Hypothalamus (tissue), 51 donors: Measurements from ENCODE around the gene DUSP6.
A peak's percentile ranks its signal among the peaks of the same experiment; 100 is the strongest.
"Not testable (repeated sequence)": the region's sequence is repeated elsewhere in the genome, so short reads cannot be mapped to it uniquely, and the experiment has no call there.

Experiments used
- DNase-seq, 51 donors: peaks; one replicate each; lab custom pipeline; 2025; lab: John Stamatoyannopoulos, UW

DUSP6 gene

DNA sequence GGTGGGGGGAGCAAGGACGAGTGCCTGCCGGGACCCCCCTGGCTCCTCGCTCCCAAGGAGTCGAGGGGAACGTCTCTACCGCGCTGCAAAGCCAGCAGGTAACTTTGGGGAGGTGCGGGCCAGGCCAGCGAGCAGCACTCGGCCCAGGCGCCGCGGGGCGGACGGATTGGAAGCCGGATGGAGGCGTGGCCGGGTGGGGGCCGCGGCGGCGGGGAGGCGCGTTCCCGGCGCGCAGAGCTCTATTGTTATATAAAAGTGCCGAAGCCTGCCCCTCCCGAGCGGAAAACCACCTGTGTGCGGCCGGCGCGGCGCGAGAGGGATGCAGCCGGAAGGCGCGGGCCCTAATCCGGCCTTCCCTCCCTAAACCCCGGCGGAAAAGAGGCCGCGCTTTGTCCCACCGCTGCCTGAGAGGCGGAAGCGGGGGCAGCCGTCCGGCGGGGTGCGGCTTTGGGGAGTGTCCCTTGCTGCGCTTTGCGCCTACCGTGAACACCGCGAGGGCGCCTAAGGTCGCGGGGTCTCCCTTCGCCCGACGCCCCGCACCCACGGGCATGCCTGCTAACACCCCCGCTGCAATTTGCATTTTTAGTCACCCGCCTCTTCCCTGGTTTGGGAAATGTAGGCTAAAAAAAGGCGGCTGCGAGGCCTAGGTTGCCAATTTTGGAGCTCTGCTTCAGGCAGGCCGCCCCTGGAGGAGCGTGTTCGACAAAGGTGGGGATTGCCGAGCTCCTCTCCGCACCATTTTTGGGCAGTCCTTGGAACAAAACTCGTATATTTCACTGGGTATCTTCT lies 1.7 kb upstream of the DUSP6 start:
- DNase-seq: peak in 29 of 51 donors; percentile 31 to 82 (median 55)

DNA sequence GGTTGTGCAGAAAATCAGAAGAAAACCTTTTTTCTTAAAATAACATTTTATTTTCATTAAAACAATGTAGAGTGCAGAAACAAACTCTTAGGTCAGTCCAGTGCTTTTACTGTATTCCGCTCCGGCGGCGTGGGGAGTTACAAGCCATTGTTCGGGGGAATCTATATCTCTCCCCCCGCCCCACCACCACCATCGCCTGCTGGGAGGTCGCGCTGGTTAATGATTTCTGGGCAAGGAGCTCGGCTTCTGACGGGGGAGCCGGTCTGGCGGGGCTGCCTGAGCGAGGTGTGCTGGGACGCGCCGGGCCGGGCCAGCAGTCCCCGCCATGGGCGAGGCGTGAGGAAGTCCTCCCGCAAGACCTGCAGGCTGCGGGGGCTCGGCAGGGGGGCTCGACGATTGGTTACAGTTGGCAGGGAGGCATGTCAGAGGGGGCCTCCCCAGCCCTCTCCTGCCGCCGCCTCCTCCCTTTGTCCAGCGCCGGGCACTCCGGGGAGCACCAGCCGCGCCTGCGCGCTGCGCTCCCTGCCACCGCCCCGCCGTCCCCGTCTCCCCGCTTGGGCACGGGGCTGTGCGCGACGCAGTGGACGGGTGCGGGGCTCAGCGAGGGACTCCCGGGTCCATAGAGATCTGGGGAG lies 1.0 kb upstream of the DUSP6 start:
- DNase-seq: peak in 41 of 51 donors; percentile 35 to 84 (median 57)

DNA sequence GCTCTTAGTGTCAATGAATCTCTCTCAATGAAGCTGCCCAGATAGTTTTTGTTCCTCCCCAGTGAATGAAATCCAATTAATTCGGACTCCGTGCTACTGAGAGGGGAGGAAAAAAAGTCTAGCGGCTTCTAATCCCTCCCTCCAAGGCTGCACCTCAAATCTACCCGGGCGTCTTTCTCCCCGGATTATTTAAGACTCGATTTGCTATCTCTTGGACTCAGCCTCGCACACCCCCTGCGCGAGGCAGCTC lies 134 bp downstream of the DUSP6 start:
- peak in 1 of 51 donors; percentile 79 for DNase-seq

DNA sequence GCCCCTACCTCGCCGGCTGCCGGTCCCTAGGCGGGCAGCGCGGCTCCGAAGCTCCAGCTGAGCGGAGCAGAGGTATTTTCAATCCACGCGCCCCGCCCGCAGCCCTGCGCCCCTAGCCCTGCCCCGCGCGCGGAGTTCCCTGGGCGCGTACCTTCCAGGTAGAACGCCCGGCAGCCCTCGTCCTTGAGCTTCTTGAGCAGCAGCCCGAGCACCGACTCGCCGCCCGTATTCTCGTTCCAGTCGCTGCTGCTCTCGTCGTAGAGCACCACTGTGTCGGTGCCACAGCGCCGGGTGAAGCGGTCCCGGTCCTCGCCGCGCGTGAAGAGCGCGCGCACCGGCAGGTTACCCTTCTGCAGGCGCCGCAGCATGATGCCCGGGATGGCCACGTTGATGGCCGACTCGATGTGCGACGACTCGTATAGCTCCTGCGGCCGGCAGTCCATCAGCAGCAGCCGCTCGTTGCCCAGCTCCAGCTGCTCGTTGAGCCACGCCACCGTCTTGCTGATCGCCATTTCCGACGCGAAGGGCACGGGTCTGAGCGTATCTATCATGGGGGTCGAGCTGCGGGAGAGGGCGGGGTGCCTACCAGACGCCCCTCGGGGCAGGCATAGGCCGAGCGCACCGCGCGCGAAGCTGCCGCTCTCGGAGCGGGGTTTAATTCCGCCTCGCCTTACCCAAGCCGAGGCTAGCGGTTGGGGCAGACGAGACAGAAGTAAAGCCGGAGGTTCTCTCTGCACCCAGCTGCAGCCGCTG lies 636 bp downstream of the DUSP6 start:
- DNase-seq: peak in 13 of 51 donors; percentile 16 to 63 (median 48)

DNA sequence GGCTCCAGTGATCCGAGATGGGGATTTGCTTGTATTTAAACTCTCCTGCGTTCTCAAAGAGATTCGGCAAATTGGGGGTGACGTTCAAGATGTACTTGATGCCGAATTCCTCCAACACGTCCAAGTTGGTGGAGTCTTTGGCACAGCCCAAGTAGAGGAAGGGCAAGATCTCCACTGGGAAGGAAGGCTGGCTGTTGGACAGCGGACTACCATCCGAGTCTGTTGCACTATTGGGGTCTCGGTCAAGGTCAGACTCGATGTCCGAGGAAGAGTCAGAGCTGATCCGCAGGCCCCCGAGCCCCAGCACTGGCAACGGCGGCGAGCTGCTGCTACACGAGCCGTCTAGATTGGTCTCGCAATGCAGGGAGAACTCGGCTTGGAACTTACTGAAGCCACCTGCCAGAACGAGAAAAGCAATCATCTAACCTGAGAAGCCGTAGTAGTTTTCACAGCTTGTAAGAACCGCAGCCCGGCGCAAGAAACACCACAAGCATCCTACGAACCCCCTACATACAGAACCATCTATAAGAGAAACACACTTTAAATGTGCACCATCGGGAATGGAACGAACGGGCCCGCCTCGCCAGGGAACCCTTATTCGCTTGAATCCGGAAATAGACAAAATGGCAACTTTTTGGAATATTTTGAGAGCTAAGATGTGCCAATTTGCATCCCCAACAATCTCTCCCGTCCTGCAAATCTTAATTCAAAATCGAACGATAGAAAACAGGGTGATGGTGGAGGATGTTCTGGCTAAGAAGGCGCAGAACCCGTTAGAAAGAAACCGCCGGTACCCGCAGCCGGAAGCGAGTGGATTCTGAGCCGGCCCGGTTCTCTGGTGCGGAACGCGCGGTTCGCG lies 1.4 kb downstream of the DUSP6 start:
- peak in 7 of 51 donors; percentile 5 to 34 (median 10) for DNase-seq

DNA sequence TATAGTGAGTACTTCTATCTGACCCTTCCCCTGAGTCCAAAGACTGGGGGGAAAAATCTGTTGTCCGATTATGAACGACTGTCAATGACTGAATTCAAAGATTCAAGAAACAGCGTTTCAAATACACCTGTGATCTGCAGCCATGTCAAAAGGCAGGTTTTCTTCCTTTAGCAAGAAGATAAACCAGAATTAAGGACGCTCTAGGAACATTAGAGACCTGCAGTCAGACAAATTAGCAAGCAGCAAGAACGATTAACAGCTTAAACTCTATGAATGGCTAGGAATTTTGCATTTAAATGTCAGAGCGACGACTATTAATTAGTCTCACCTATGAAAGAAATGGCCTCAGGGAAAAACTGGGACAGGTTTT lies 2.1 kb downstream of the DUSP6 start:
- no peak for DNase-seq

DNA sequence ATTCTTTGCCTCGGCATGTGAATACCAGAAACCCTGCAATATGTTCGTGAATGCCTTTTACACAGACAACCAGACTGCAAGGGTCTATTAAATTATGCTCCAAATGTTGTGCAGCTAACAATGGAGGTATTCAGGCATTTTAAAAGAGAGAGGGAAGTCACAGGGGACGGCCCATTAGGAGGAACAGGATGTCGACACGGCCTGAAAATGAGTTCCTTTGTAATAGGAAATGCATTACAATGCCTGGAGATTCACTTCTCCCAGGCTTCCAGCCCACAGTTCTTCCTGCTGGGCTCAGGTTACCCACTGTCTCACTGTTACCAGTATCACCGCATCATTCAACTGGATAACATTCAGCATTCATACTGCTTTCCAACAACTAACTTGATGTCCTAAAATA lies 2.5 kb downstream of the DUSP6 start:
- DNase-seq: peak in 8 of 51 donors; percentile 7 to 42 (median 18)

DNA sequence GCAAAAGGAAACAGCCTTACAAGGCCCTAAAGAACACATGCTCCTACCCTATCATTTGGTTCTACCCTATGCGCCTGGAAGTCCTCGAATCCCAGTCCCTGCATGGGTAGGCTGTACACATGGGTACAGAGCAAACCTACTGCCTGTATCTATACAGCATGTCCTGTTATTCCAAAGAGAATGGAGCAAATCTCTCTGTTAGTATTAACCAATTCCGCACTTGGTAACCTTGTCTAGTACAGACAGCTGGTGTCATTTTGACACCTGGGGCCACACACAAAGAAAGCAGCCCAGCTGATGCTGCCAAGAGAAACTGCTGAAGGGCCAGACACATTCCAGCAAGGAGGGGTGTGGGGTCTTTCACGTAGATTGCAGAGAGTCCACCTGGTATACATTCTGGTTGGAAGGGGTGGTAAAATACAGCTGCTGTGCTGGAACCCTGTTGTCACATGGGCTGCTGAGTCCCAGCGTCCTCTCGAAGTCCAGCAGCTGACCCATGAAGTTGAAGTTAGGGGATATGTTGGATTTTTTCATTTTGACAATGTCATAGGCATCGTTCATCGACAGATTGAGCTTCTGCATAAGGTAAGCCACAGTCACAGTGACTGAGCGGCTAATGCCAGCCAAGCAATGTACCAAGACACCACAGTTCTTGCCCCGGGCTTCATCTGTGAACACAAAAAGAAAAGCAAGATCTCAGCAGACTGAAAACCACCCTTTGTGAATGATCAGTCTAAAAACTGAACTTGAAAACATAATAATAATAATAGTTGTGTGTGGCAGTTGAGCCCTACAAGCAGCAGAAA lies 3.2 kb downstream of the DUSP6 start:
- DNase-seq: no peak

DNA sequence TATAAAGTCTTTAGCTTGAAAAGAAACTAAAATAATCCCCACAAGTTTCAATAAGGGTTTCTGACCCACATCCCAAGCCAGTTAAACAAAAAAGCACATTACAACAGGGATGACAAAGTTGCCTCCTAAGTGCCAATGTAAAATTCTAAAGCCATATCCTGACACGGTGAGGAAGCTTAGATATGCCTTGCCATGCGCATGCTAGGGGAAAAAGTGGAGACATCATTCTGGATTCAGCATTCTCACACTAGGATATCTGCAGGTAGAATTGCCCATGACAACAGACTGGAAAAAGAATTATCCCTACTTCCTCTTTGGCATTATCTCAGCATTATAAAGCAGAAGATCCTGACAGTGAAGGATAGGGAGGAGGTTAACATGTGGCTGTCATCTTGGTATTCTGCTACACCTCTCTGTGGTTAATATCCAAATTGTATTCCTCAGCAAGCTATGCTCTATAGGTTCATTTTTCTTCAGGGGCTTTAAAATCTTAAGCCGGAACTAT lies 4.9 kb downstream of the DUSP6 start:
- no peak for DNase-seq

DNA sequence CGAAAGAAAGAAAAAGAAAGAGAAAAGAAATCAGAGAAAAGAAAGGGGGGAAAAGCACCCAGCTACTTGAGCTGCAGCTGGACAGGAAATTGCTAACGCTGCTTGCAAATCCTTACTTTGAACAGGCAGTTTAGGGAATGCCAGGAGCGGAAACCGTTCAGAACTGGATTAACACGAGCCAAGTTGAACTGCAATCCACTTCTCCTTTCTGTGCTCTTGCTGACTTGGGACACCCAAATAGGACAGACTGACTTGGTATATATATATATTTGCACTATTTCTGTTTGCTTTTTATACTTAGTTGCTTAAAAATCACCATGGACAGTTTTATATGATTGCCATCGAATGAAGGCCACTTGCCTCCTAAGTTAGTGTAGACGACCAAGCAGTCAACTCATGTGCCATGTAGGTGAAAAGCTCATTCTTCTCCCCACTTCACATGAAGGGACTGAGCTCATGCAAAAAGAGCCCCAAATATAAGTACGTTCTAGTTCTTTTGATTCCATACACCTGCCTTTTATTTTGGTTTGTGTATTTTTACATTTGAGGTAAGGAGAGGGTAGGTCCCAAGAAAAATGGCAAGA lies 5.5 kb downstream of the DUSP6 start:
- DNase-seq: peak in 4 of 51 donors; percentile 7 to 48 (median 13)

DNA sequence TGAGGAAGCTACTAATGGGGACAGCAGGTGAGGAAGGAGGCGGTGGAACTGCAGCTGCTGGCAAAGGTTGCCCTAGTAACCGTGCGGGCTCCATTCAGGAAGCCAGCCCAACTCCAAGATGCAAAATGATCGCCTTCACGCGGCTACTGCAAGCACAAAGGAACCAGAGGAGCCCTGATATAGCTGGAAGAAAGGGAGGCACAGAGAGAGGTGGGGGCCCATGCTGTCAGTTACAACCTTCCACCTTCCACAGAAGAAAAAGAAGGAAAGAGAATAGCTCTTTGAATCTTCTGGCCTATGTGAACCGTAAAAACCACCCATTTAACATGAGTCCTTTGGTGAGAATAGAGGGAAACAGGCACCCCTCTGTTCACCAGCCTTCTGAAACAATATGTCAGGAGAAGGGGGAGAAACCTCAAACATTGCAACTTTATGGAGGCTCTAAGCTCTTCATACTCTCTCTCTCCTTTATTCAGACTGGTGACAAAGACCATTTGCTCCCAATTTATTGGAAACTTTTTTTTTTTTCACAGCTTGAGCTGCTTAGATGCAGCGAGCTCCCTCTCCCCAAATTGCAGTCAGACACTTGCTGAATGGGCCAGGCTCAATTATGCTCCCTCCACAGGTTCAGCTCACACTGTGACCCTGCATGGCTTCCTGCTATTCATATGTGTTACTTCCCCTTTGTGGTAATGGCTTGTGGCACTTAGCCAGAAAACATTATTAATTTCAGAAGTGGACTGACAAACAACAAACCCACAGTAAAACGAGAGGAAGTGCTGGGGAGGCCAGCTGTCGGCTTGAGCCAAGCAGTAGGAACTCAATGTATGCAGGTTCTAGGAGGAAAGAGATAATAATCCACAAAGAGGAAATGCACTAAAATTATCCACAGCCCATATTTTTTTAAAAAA lies 6.2 kb downstream of the DUSP6 start:
- DNase-seq: peak in 13 of 51 donors; percentile 8 to 48 (median 29)

DNA sequence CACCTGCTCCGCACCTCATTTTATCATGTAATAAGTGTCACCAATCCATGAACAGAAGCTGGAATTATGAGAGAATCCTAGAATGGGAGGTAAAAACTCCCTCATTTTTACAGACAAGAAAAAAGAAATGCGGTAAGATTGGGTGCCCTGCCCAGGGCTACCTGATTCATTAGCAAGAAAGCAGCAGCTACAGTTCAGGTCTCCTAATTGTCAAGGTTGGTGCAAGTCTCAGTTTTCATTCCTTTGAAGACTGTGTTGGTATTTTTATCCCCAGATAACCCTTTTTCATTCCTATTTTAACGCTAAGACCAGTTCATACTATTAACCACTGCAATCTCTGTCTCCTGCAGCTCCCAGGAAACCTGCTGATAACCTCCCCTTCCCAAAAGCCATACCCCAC lies 6.9 kb downstream of the DUSP6 start:
- DNase-seq: no peak

DNA sequence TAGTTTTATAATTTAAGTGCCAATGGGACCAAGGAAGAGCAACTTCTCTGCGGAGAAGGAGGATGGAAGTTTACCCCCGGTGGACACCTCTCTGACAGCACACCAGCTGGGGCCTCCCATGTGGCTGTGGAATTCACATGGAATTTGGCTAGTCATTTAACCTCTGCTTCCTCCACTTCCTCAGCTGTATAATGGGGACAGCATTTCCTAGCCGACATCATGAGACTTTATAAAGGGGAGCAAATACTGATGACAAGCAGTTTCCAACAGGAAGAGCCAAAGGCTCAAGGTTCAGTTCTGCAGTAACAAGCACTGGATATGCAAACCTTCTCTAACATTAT lies 7.5 kb downstream of the DUSP6 start:
- no peak for DNase-seq

DNA sequence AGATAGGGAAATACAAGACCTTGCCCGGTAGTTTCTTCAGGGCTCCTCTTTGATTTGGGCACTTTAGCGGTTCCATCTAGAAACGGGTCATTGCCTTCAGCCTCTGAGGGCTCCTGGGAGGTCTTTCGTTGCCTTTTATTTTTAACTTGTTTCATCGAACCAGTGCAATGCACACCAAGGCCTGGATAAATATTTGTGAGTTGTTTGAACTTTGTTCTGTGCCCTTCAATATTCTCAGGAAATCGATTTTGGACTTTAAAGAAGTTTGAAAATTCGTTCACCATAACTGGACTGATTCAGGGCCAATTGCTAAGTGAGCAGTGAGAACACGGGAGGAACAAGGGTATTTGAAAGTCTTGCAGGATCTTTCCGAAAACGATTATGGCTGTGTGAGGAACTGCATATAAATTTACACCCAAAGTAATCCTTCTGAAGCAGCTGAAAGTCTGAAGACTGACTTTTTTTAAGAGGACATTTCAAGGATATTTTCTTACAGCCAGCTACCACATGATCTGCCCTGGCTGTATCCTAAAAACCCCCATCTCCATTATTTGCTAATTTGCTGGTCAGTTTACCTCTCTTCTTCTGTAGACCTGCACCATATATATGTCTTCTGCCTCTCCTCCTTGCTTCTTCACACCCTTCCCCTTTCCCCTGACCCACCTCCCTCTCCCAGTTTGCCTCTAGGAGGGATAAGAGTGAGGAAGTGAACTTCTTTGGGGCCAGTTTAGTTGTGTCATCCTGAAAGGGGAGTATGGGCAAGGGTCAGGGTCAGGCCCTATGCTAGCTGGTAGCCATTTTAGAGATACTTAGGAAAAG lies 8.0 kb downstream of the DUSP6 start:
- DNase-seq: no peak

DNA sequence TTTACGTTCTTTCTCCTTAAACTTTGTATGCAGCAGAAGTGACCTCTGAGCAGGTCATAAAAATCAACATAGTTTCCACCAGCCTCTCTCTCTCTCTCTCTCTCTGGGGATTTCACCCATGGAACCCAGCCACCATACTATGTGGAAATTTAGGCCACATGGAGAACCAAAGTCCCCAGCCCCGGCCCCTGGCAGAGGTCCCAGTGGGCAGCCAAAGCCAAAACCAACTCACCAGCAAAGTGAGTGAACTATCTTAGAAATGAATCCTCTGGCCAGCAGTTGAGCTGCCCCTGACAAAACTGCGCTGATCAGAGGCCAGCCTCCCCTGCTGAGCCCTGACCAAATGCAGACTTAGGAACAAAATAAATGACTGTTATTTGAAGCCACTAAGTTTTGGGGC lies 9.2 kb downstream of the DUSP6 start:
- DNase-seq: peak in 1 of 51 donors; percentile 16

DNA sequence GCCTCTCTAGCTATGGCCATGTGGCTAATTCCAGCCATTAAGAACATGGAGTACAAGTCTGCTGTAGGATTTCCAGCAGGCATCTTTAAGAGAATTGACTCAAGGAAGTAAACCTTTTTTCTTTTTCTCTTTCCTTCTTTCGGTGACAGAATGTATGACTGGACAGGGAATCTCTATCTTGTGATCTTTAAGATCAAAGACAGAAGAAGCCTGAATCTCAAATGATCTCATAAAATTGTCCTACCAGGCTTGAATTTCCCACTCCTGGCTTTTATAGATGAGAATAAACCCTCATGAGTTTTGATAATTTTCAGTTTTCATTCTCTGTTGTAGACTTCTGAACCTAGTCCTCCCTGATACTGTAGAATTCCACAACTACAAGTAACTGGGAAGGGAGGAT lies 11.4 kb downstream of the DUSP6 start:
- no peak for DNase-seq

DNA sequence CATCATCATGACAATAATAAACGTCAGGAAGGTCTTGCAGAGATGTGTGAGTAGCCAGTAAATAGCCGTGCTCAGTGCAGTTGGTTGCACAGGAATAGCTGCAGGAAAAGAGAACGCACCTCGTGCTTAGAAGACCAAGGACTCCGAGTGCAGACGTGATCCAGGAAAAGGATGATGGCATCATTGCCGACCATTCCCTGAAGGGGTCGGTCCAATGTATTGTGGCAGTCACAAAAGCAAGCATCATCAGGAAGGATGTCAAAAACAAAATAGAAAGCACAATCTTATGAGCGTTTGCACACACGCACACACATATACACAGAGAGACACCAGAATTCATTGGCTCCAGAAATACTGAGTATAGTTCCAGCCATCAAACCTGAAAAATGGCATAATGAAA lies 12.8 kb downstream of the DUSP6 start:
- DNase-seq: no peak

DNA sequence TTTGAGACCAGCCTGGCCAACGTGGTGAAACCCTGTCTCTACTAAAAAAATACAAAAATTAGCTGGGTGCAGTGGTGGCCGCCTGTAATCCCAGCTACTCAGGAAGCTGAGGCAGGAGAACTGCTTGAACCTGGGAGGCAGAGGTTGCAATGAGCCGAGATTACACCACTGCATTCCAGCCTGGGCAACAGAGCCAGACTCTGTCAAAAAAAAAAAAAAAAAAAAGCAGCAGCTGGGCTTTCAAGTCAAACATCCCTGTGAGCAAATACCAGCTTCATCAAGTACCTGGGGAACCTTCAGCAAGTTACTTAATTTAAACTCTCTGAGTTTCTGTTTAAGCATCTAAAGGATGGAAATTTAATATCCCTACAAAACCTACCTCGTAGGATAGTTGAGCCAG lies 15.2 kb downstream of the DUSP6 start:
- DNase-seq: not testable (repeated sequence)
